Measurements from ENCODE around the gene CEP250.

GRCh38 chr20:35433337-35433736, 22.1 kb upstream of the CEP250 start:
- no peak for TF ChIP-seq POLR2A (IDR thresholded peaks at IDR 0.05)
- TF ChIP-seq CTCF (IDR thresholded peaks at IDR 0.05), result no peak

All from suprapubic skin (tissue), 3 donors.